H1 (cell line): ENCODE results near the gene SPAG8. TPM values are rescaled to one million over a fixed set of nuclear protein-coding genes. Genes with fewer than 3 reads are reported as not detected.

Experiments used
- BACH1 ChIP-seq: IDR thresholded peaks from 2 replicates; pipeline ENCODE4 v1.6.1; 2012; ENCODE audit warnings: low read length, improper control_type of control experiment
- CHD1 ChIP-seq: IDR thresholded peaks from 2 replicates; pipeline ENCODE4 v1.6.1; 2012; ENCODE audit warnings: low read depth, low read length, improper control_type of control experiment
- CHD7 ChIP-seq: fragments of 300-600 bp; sonication (generic); IDR thresholded peaks from 2 replicates; pipeline ENCODE4 v1.7.1; 2012; ENCODE audit warnings: low read length, moderate library complexity, mild to moderate bottlenecking, inconsistent platforms; ENCODE audit not compliant: insufficient replicate concordance
- GTF2F1 ChIP-seq: IDR thresholded peaks from 2 replicates; pipeline ENCODE4 v1.6.1; 2012; ENCODE audit warnings: low read depth, low read length, improper control_type of control experiment, borderline replicate concordance
- RBBP5 ChIP-seq: IDR thresholded peaks from 2 replicates; pipeline ENCODE4 v1.7.1; 2012; ENCODE audit warnings: low read depth, mild to moderate bottlenecking, inconsistent platforms, low read length, moderate library complexity, borderline replicate concordance
- SIN3A ChIP-seq, 2 experiments: IDR thresholded peaks in 1 of 2; conservative IDR thresholded peaks in 1 of 2; 2 replicates each; pipeline ENCODE4 v1.6.1; 2011 to 2012; ENCODE audit warnings: low read length in 2 of 2, improper control_type of control experiment in 1 of 2, low read depth in 1 of 2, mild to moderate bottlenecking in 1 of 2
- polyA plus RNA-seq, 7 experiments: library from polyadenylated mRNA; depleted of rRNA in 3 of 7; stranded (reverse) in 5 of 7; unstranded in 2 of 7; fragments of >200 nt in 5 of 7; fragments of 200-250 nt in 2 of 7; gene quantifications; 1 replicate in 5 of 7; 2 replicates in 1 of 7; 4 replicates in 1 of 7; pipeline versions ENCODE4 v1.2.1 to v1.2.3, GENCODE V29; 2011 to 2013; ENCODE audit warnings: missing spikeins in 2 of 7, mixed read lengths in 2 of 7
- total RNA-seq: library from RNA; stranded (reverse); fragmentation: NEBNext Ultra II Directional; extraction: Animal tissue kit (Norgen Biotek cat#: 25700); gene quantifications from 2 replicates; pipeline ENCODE4 v1.2.1, GENCODE V29; 2021

The SPAG8 gene
- total and polyA plus RNA-seq, 2 of the 8 experiments (the other 6 are each of a cell fraction or from before 2014, with no cell fraction given) = 0.37 to 0.44 TPM

- TF ChIP-seq CHD1 (no peak), GTF2F1 (no peak), SIN3A (conservative IDR thresholded peaks at IDR 0.05 in 1 of 2, IDR thresholded peaks at IDR 0.05 in 1 of 2; ENCODE audit: low read depth in 1 of 2, low read length in 2 of 2) (no peak), BACH1 (no peak; the same call in 1 of the 2 replicates), RBBP5 (no peak), CHD7 (no peak)
- TF ChIP-seq, all 59 proteins: peak for 13
Measured at GRCh38 chr9:35814841-35815543, 2.9 kb upstream of the SPAG8 start, which contains the start of gene HINT2 (continued).
